GM21528 (cell line): ENCODE measurements around the gene SNRPN.
"Not testable (repeated sequence)": the region's sequence is repeated elsewhere in the genome, so short reads cannot be mapped to it uniquely, and the experiment has no call there.

ENCODE experiments used
- ATAC-seq: cut with Tn5 transposase; IDR thresholded peaks from one replicate; pipeline ENCODE4 v1.9.1; 2021; ENCODE audit warnings: mild to moderate bottlenecking, moderate library complexity; ENCODE audit not compliant: unreplicated experiment, low FRiP score

SNRPN gene

GRCh38 chr15:24966364-24967103 is 11.7 kb downstream of the SNRPN start:
- ATAC-seq = no peak

- ATAC-seq = no peak
Measured at GRCh38 chr15:24971052-24971451, 16.3 kb downstream of the SNRPN start.

DNA sequence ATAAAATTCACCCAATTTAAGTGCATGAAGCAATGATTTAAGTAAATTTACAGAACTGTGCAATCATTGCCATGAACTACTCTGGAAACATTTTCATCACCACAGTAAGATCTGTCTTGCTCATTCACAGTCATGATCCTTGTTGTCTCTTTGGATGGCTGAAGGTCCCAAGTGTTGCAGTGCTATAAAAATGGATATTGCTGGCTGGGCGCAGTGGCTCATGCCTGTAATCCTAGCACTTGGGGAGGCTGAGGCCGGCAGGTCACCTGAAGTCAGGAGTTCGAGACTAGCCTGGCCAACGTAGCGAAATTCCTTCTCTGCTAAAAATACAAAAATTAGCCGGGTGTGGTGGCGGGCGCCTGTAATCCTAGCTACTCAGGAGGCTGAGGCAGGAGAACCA is 17.0 kb downstream of the SNRPN start:
- no peak for ATAC-seq

- not testable (repeated sequence) for ATAC-seq
Measured at GRCh38 chr15:24972707-24973106, 17.9 kb downstream of the SNRPN start.

DNA sequence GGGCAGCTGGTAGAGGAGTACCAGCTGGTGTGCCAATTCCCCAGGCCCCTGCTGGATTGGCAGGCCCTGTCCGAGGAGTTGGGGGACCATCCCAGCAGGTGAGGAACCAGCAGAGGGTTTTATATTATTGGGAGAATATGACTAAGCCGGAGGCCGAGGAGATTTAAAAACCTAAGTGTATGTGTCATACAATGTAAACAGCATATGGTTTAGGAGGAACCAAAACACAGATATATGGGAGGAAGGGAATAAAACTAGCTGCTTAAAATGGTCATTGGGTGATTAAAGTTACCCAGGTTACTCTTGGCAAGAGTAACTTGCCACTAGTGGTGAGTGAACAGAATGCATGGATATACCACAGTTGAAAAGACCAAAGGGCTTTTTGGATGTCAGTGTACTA is 22.1 kb downstream of the SNRPN start:
- ATAC-seq = no peak

DNA sequence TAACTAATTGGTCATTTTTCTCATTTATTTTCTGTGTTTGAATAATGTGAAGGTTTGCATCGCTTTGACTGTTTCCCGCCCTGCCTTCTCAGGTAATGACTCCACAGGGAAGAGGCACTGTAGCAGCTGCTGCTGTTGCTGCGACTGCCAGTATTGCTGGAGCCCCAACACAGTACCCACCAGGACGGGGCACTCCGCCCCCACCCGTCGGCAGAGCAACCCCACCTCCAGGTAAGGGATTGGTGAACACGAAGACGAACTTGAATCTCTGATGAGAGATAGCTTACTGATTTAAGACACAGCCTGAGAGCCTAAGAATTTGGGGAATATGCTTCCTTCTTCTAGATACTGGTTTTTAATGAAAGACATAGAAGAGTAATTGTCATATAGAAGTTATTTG is 22.9 kb downstream of the SNRPN start:
- ATAC-seq = no peak

GRCh38 chr15:24985224-24985623 is 30.4 kb downstream of the SNRPN start:
- ATAC-seq = no peak

DNA sequence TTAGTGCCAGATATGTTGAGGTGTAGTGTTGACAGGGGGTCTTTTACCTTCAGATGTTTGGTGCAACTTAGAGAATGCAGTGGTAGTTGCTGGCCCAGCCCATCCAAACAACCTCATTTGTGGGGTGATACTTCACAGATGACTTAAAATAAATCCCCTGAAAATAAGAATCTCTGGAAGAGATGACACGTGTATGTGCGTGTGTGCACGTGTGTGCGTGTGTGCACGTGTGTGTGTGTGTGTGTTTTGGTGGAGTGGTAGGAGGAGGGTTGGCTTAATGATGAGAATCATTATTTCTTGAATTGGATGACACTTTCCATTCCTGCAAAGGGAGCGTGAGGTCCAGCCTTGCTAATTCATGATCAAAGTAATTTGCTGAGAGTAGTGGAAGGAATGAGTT is 31.9 kb downstream of the SNRPN start:
- ATAC-seq = no peak

DNA sequence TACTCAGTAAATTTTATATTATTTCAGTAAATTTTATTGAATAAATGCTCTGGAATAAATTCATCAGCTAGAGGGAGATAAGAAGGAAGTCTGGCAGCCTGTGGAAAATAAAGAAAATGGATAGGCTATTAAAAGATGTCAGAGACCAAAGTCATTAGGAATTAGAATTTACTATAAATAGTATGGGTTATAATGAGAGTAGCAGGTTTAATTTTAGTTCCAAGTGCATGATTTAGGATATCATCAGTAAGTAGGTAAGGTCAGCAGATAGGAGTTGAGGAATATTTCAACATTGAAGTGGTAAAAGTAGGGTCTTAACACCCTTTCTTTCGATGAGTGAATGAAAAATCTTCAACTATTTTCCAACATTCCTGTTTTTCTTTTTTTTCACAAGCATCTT is 64.6 kb downstream of the SNRPN start:
- no peak for ATAC-seq

DNA sequence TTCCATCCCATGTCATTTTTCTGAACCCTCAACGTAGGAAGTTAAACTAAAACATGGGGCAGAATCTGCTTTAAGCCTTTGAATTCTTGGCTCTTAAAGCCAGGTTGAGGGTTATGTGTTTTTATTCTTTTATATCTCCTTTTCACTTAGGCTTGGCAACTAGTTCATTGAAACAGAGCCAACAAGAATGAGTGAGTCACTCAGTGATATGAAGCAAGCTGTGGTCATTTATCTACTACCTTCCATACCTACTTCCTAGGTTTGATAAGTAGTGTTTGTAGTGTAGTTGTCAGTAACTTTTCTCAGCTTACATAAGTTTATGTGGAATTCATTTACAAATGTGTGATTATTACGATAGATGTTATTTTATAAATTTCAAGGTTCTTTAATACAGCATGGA is 67.4 kb downstream of the SNRPN start:
- no peak for ATAC-seq
